Smooth muscle cell (in vitro differentiated cells): ENCODE data around the gene PIPOX. TPM values are rescaled to one million over a fixed set of nuclear protein-coding genes. Genes with fewer than 3 reads are reported as not detected.

ENCODE experiments used
- polyA plus RNA-seq: library from polyadenylated mRNA; unstranded; fragments of >200 nt; fragmentation: Nextera tagmentation; extraction: Ambion mirVana; gene quantifications from 2 replicates; pipeline ENCODE4 v1.2.1, GENCODE V29; 2016
- total RNA-seq: library from RNA; depleted of rRNA; stranded (reverse); fragments of >200 nt; gene quantifications from 2 replicates; pipeline ENCODE4 v1.2.3, GENCODE V29; 2014

Gene PIPOX
- total and polyA plus RNA-seq, 2 experiments from 2014 or later: 0.63 to 1.3 TPM

Other genes with a start within 250 kb of the PIPOX start
- gene FAM222B, start 200.4 kb upstream of the PIPOX start, total RNA-seq: 10.6 and 20.5 TPM in 2 replicates
- gene FAM222B, start 200.4 kb upstream of the PIPOX start, polyA plus RNA-seq: 28.0 and 35.9 TPM in 2 replicates
- gene ERAL1, start 188.1 kb upstream of the PIPOX start, total RNA-seq: 30.0 and 37.6 TPM in 2 replicates
- gene ERAL1, start 188.1 kb upstream of the PIPOX start, polyA plus RNA-seq: 58.9 and 59.3 TPM in 2 replicates
- gene FLOT2, start 145.4 kb upstream of the PIPOX start, total RNA-seq: 18.1 and 20.1 TPM in 2 replicates
- 40.1 and 58.3 TPM in 2 replicates for gene FLOT2, start 145.4 kb upstream of the PIPOX start, polyA plus RNA-seq
- 6.0 and 8.2 TPM in 2 replicates for gene DHRS13, start 140.1 kb upstream of the PIPOX start, total RNA-seq
- 10.1 and 10.5 TPM in 2 replicates for gene DHRS13, start 140.1 kb upstream of the PIPOX start, polyA plus RNA-seq
- gene PHF12, start 91.6 kb upstream of the PIPOX start, total RNA-seq: 17.8 and 18.9 TPM in 2 replicates
- gene PHF12, start 91.6 kb upstream of the PIPOX start, polyA plus RNA-seq: 12.2 and 14.0 TPM in 2 replicates
- not detected in 2 replicates for gene SEZ6, start 37.1 kb upstream of the PIPOX start, total RNA-seq
- gene SEZ6, start 37.1 kb upstream of the PIPOX start, polyA plus RNA-seq: 0.64 TPM in 1 of 2 replicates, not detected in the other
- 16.0 and 18.0 TPM in 2 replicates for gene MYO18A, start 137.3 kb downstream of the PIPOX start, total RNA-seq
- 21.2 and 22.1 TPM in 2 replicates for gene MYO18A, start 137.3 kb downstream of the PIPOX start, polyA plus RNA-seq
- gene CRYBA1, start 203.7 kb downstream of the PIPOX start, total RNA-seq: not detected in 2 replicates
- gene CRYBA1, start 203.7 kb downstream of the PIPOX start, polyA plus RNA-seq: not detected in 2 replicates